Measurements from ENCODE around the gene RNF217. TPM values are rescaled to one million over a fixed set of nuclear protein-coding genes. Genes with fewer than 3 reads are reported as not detected.

The RNF217 gene
- total RNA-seq, 1 donor: 24.9 TPM

- no peak overlapping the region for H3K4me3 ChIP-seq (ENCODE audit: low read depth, low read length)
- TF ChIP-seq CTCF (IDR thresholded peaks at IDR 0.05; ENCODE audit: insufficient read depth, low read length): no peak
- DNase-seq (ENCODE audit: low read depth): no peak
Measured at GRCh38 chr6:125075741-125076481, 113.7 kb downstream of the RNF217 start.

DNA sequence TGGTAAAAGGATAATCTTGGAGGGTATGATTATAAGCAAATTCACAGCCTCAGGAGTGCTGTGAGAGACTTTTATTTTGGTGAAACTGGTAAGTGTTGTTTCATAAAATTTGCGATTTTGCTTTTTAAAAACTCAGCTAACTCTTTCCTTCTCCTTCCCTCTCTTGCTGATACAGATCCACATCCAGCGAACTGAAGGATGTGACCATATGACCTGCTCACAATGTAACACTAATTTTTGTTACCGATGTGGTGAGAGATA is 114.2 kb downstream of the RNF217 start:
- TF ChIP-seq CTCF (IDR thresholded peaks at IDR 0.05; ENCODE audit: insufficient read depth, low read length): no peak
- DNase-seq (ENCODE audit: low read depth): no peak
- H3K4me3 ChIP-seq (ENCODE audit: low read depth, low read length): no peak overlapping the region

DNA sequence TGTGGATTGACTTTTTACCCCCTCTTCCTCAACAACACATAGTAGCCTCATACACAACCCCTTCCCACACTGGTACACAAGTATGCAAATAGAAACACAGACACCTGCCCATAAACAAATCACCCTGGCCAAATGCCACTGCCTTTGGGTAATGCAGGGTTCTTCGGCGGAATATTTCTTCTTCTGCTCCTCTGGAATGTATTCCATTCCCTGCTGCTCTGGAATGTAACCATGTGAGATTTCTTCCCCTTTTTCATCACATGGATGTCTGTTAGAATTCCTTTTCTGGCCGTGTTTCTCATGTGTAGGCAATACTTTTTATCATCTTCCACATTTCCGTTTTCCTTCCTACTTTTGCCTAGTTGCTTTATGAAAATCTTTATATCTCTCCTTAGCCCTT is 115.2 kb downstream of the RNF217 start:
- no peak overlapping the region for H3K4me3 ChIP-seq (ENCODE audit: low read depth, low read length)
- no peak for DNase-seq (ENCODE audit: low read depth)
- no peak for TF ChIP-seq CTCF (IDR thresholded peaks at IDR 0.05; ENCODE audit: insufficient read depth, low read length)

GRCh38 chr6:125078602-125079321 is 116.5 kb downstream of the RNF217 start:
- no peak for TF ChIP-seq CTCF (IDR thresholded peaks at IDR 0.05; ENCODE audit: insufficient read depth, low read length)
- H3K4me3 ChIP-seq (ENCODE audit: low read depth, low read length): no peak overlapping the region
- no peak for DNase-seq (ENCODE audit: low read depth)

DNA sequence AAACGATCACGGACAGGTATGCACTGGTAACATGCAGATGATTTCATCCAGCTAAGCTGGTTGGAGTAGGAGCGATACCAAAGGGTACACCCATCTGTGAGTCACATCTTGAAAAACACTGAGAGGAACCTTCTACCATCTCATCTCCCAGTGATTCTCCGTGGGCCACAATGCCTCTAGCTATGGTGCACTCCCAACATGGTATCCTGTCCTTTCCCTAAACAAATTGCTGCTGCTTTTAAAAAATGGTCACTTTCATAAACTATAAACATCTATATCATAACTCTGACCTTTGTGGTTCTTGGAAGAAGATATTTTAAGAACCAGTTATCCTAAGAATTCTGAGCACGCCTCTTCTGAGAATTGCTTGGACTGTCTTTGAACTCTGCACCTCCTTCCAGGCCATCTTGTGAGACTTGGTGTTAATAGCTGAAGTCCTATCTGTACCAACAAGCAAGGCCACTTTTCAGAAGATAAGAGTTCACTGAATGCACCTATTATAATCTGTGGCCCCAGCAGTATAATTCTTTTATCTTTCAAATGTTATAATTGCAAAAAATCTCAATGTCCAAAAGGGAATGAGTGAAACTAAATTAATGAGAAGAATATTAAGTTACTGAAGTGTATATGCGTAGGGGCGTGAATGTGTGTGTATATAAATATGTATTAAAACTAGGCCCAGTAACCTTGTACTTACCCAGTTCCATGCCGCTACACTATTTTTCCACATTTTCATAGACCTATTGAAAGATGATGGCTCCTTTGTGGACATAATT is 120.9 kb downstream of the RNF217 start:
- TF ChIP-seq CTCF (IDR thresholded peaks at IDR 0.05; ENCODE audit: insufficient read depth, low read length): no peak
- no peak for DNase-seq (ENCODE audit: low read depth)
- H3K4me3 ChIP-seq (ENCODE audit: low read depth, low read length): no peak overlapping the region

- no peak for TF ChIP-seq CTCF (IDR thresholded peaks at IDR 0.05; ENCODE audit: insufficient read depth, low read length)
- H3K4me3 ChIP-seq (ENCODE audit: low read depth, low read length): no peak overlapping the region
Measured at GRCh38 chr6:125083684-125083990, 121.4 kb downstream of the RNF217 start.

More at GRCh38 chr6:125083684-125083990, 121.4 kb downstream of the RNF217 start:
- DNase-seq (ENCODE audit: low read depth): no peak
